Heart left ventricle (tissue), 16 donors: Measurements from ENCODE around the gene ARID5A. TPM values are rescaled to one million over a fixed set of nuclear protein-coding genes. Genes with fewer than 3 reads are reported as not detected.

Experiments
- ATAC-seq, 4 donors: fragments of 200-7000 bp; cut with Tn5 transposase; one replicate each; pipeline ENCODE4 v1.9.1; 2020 to 2022; ENCODE audit warnings: moderate library complexity in 4 of 4, mild to moderate bottlenecking in 3 of 4, moderate number of reproducible peaks in 1 of 4
- DNase-seq, 5 donors: peaks; one replicate each; pipeline ENCODE4 v3.0.0-alpha.2; 2020
- H3K27ac ChIP-seq, 12 donors: fragments of 200-600 bp; sonication (generic) in 4 of 12; one replicate each; pipeline versions ENCODE4 v1.5.0 to v1.8.0; 2016 to 2022; ENCODE audit warnings: mild to moderate bottlenecking in 2 of 12
- H3K27me3 ChIP-seq, 9 donors: fragments of 200-600 bp; sonication (generic) in 2 of 9; one replicate each; pipeline versions ENCODE4 v1.5.1 to v1.8.0; 2016 to 2022; ENCODE audit warnings: mild to moderate bottlenecking in 3 of 9
- H3K36me3 ChIP-seq, 9 donors: fragments of 200-600 bp; sonication (generic) in 2 of 9; one replicate each; pipeline versions ENCODE4 v1.5.0 to v1.8.0; 2018 to 2022; ENCODE audit warnings: mild to moderate bottlenecking in 2 of 9
- H3K4me1 ChIP-seq, 12 donors: fragments of 200-600 bp; sonication (generic) in 4 of 12; one replicate each; pipeline versions ENCODE4 v1.5.0 to v1.8.0; 2016 to 2022; ENCODE audit warnings: mild to moderate bottlenecking in 3 of 12
- H3K4me3 ChIP-seq, 12 donors: fragments of 200-600 bp; sonication (generic) in 4 of 12; one replicate each; pipeline versions ENCODE4 v1.5.0 to v1.8.0; 2017 to 2022; ENCODE audit warnings: mild to moderate bottlenecking in 9 of 12, moderate library complexity in 4 of 12
- H3K9me3 ChIP-seq, 12 donors: fragments of 200-600 bp; sonication (generic) in 4 of 12; one replicate each; pipeline versions ENCODE4 v1.5.0 to v1.8.0; 2016 to 2022; ENCODE audit warnings: mild to moderate bottlenecking in 1 of 12
- POLR2A ChIP-seq, 2 donors: fragments of 450-650 bp; IDR thresholded peaks; one replicate each; pipeline ENCODE4 v1.6.1; 2017; ENCODE audit warnings: antibody characterized with exemption in 2 of 2, mild to moderate bottlenecking in 2 of 2, moderate library complexity in 2 of 2
- WGBS, 4 donors: extraction: QIAGEN DNeasy Blood & Tissue Kit in 2 of 4; methylation state at CpG; one replicate each; pipeline versions ENCODE4 v1.1.5 to v1.1.7; 2013 to 2018; 5-methylcytosine and 5-hydroxymethylcytosine counted together
- intact Hi-C, 10 donors: fragments of 100-400 bp; cut with DNase I; formaldehyde crosslinking; loops; one replicate each; pipeline versions ENCODE4 v1.11.1 to v1.14.2; 2022
- polyA plus RNA-seq, 2 donors: library from polyadenylated mRNA; stranded (reverse); fragments of 200-250 nt; gene quantifications; one replicate each; pipeline ENCODE4 v1.2.3, GENCODE V29; 2013
- total RNA-seq, 9 donors: library from RNA; depleted of rRNA in 2 of 9; stranded (reverse); fragments of >200 nt in 2 of 9; fragmentation: NEBNext Ultra II Directional in 3 of 9; extraction: Animal tissue kit (Norgen Biotek cat#: 25700) in 3 of 9; gene quantifications; one replicate each; pipeline versions ENCODE4 v1.1.0 to v1.2.4, GENCODE V29; 2016 to 2023
- TF ChIP-seq, protein P1 (sequence below), 12 donors: fragments of 200-600 bp; sonication (generic) in 4 of 12; IDR thresholded peaks; one replicate each; pipeline versions ENCODE4 v1.5.0 to v1.8.0; 2018 to 2022; ENCODE audit warnings: antibody characterized with exemption in 12 of 12, mild to moderate bottlenecking in 5 of 12
- donor health status: ischemic (EF 13 %, LVEDD 7.1; RV severe dilation, severe dysfunction).
- donor health status: healthy with polysubstance abuse.
- donor health status: DM: no; HTN: yes; CAD: no.
- donor health status: DM: no; HTN: no; CAD: no.
- donor health status: ischemic (EF 25% LVEDD 6.9; RV normal size, moderate dysfunction).
- donor health status: ischemic (EF 25% LVEDD 5.7; RV mildly dilated, moderate dysfunction).
- donor health status: healthy.
- donor health status: DM: yes; HTN: yes; CAD: no.
- donor health status: ischemic (EF 35%, LVEDD 5.7; RV mildly dilated, moderate dysfunction).
- donor health status: nonischemic (EF 11% LVEDD 7.7; RV severe dilation, severe dysfunction).
- donor health status: DM: yes; HTN: yes; CAD: no.
- donor health status: PGD.
- donor health status: ischemic (EF 29% LVEDD 5.4; RV normal size, mild dysfunction).
- donor health status: nonischemic (EF 23%, LVEDD 6.1; RV moderate dilation, normal function).

The ARID5A gene
- total and polyA plus RNA-seq, 11 donors, result 13.3 to 50.2 (median 35.6) TPM

DNA sequence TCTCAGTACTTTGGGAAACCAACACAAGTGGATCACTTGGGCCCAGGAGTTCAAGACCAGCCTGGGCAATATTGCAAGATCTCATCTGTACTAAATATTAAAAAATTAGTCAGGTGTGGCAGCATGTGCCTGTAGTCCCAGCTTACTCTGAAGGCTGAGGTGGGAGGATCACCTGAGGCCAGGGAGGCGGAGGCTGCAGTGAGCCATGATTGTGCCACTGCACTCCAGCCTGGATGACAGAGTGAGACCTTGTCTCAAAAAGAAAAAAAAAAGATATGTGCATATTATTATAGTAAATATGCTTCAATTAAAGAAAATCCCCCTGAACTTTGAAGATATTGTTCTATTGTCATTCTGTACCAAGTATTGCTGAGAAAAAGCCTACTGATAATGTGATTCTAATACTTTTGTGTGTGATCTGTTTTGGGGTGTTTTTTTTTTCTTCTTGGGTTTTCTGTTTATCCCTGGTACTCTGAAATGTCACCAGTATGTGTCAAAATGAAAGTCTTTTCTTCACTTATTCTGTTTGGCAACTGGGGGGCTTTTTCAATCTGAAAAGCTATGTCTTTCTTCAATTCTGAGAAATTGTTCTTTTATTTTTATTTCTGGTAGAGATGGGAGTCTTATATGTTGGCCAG lies 44.6 kb upstream of the ARID5A start:
- H3K4me3 ChIP-seq, result no peak overlapping the region
- H3K27me3 ChIP-seq, result no peaks in the 10 kb centered on the region
- intact Hi-C loops, result no loop called here
- TF ChIP-seq, protein P1, sequence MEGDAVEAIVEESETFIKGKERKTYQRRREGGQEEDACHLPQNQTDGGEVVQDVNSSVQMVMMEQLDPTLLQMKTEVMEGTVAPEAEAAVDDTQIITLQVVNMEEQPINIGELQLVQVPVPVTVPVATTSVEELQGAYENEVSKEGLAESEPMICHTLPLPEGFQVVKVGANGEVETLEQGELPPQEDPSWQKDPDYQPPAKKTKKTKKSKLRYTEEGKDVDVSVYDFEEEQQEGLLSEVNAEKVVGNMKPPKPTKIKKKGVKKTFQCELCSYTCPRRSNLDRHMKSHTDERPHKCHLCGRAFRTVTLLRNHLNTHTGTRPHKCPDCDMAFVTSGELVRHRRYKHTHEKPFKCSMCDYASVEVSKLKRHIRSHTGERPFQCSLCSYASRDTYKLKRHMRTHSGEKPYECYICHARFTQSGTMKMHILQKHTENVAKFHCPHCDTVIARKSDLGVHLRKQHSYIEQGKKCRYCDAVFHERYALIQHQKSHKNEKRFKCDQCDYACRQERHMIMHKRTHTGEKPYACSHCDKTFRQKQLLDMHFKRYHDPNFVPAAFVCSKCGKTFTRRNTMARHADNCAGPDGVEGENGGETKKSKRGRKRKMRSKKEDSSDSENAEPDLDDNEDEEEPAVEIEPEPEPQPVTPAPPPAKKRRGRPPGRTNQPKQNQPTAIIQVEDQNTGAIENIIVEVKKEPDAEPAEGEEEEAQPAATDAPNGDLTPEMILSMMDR (IDR thresholded peaks at IDR 0.05), result no peak
- TF ChIP-seq POLR2A (IDR thresholded peaks at IDR 0.05), result no peak
- 98 to 100% (median 100%) methylated on average over 1 of the region's 1 CpG for WGBS, 4 donors
- H3K9me3 ChIP-seq, result peaks cover 0 to 28% (median 3%) of the 10 kb centered on the region in 12 donors
- H3K4me1 ChIP-seq, result peaks cover 0 to 22% (median 0%) of the 10 kb centered on the region in 12 donors
- no peak overlapping the region for H3K27ac ChIP-seq
- DNase-seq, result no peak
- no peak for ATAC-seq
- no peaks in the 10 kb centered on the region for H3K36me3 ChIP-seq

DNA sequence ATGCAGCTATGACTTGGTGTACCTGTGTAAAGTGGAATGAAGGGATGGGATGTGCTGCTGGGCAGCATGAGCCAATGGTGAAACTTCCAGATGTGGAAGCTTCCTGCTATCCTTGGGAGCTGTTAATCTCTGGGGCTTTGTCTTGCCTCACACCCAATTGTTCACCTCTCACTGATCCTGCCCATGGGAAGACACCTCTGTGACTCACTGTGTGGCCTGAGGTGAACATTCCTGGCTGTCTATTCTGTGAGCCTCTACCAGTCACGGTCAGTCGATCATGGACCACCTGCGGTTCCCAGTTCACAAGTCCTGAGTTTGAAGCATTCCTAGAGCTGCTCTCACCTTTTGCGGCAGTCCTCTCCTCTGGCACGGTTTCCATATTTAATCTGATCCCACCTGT lies 43.5 kb upstream of the ARID5A start:
- ATAC-seq (no peak), DNase-seq (no peak)
- WGBS, 4 donors, result 65 to 81% (median 69%) methylated on average over 5 of the region's 5 CpGs
- Histone ChIP-seq H3K36me3 (no peaks in the 10 kb centered on the region), H3K4me1 (peaks cover 0 to 17% (median 0%) of the 10 kb centered on the region in 12 donors), H3K4me3 (no peak overlapping the region), H3K27me3 (no peaks in the 10 kb centered on the region), H3K9me3 (peaks cover 0 to 28% (median 3%) of the 10 kb centered on the region in 12 donors), H3K27ac (no peak overlapping the region)
- no peak for TF ChIP-seq POLR2A (IDR thresholded peaks at IDR 0.05)
- TF ChIP-seq, protein P1 (IDR thresholded peaks at IDR 0.05), result no peak
- intact Hi-C loops, result no loop called here

DNA sequence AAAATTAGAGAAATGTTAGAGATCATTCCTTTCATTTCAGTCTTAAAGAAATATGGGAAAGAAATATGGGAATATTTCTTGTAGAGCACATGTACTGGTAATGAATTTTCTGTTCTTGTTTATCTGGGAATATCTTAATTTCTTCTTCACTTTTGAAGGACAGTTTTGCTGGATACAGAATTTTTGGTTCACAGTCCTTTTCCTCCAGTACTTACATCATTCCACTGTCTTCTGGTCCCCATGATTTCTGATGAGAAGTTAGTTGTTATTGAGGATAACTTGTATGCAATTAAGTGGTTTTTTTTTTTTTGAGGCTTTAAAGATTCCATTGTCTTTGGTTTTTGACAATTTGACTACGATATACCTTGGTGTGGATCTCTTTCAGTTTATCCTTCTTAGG lies 42.4 kb upstream of the ARID5A start:
- ATAC-seq (no peak), DNase-seq (no peak)
- no peak overlapping the region for H3K4me3 ChIP-seq
- peaks cover 0 to 14% (median 0%) of the 10 kb centered on the region in 12 donors for H3K4me1 ChIP-seq
- H3K27ac ChIP-seq, result no peak overlapping the region
- 90 to 96% (median 93%) methylated on average over 1 of the region's 1 CpG for WGBS, 4 donors
- peaks cover 0 to 28% (median 3%) of the 10 kb centered on the region in 12 donors for H3K9me3 ChIP-seq
- intact Hi-C loops, result no loop called here
- no peaks in the 10 kb centered on the region for H3K27me3 ChIP-seq
- H3K36me3 ChIP-seq, result no peaks in the 10 kb centered on the region
- TF ChIP-seq, protein P1 (IDR thresholded peaks at IDR 0.05), result no peak
- TF ChIP-seq POLR2A (IDR thresholded peaks at IDR 0.05), result no peak

DNA sequence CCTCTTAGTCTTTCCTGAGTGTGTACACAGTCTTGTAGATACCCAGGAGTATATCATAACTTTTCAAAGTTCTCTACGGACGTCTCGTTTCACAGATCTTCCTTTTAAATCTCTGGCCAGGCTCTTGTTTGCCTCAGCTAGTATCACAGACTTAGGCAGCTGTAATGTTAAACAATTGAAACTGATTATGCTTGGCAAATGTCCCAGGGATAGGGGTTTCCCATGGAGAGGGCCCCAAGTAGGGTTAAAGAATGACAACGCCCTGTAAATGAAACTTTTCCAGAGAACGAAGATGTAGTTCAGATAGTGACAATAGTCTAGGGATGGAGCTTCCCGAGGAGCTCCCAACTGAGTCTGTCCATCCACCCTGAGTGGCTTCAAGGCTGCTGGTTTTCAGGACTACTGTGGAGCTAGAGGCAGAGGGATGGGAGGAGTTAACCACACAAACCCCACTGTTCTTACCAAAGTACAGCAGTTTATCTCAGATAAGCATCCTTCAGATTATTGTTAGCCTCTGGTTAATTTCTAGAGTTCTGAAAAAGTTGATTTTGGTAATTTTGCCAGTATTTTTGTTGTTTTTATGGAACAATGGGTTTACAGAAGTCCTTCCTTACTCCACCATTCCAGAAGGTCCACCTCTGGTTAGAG lies 40.4 kb upstream of the ARID5A start:
- no peak for TF ChIP-seq POLR2A (IDR thresholded peaks at IDR 0.05)
- TF ChIP-seq, protein P1 (IDR thresholded peaks at IDR 0.05), result no peak
- peak in 1 of 4 donors; percentile 56 for ATAC-seq

More for the DNA sequence above, 40.4 kb upstream of the ARID5A start:
- Histone ChIP-seq H3K36me3 (no peaks in the 10 kb centered on the region), H3K27me3 (peaks cover 0 to 14% (median 8%) of the 10 kb centered on the region in 9 donors), H3K9me3 (peaks cover 0 to 23% (median 3%) of the 10 kb centered on the region in 12 donors), H3K4me3 (no peak overlapping the region), H3K4me1 (peaks cover 0 to 5% (median 0%) of the 10 kb centered on the region in 12 donors), H3K27ac (peak overlapping the region in 4 of 12 donors; percentile 7 to 43 (median 16))
- intact Hi-C loops, result no loop called here
- WGBS, 4 donors, result 43 to 55% (median 48%) methylated on average over 6 of the region's 6 CpGs
- DNase-seq, result no peak
